Neural progenitor cell (in vitro differentiated cells): ENCODE measurements around the gene YTHDC2. TPM values are rescaled to one million over a fixed set of nuclear protein-coding genes. Genes with fewer than 3 reads are reported as not detected.

ENCODE experiments used
- DNase-seq: peaks from one replicate; pipeline ENCODE4 v3.0.0-alpha.2; 2016; ENCODE audit warnings: low spot score
- H2AFZ ChIP-seq: fragments of 200-600 bp; sonication (generic); replicated peaks from 2 replicates; pipeline ENCODE4 v1.6.1; 2016; ENCODE audit warnings: antibody characterized with exemption
- H3F3A ChIP-seq: fragments of 200-600 bp; sonication (generic); 2 replicates; pipeline ENCODE4 v1.6.1; 2016; ENCODE audit warnings: antibody characterized with exemption, low read depth
- H3K27ac ChIP-seq: fragments of 200-600 bp; sonication (generic); 2 replicates; pipeline ENCODE4 v1.5.1; 2016; ENCODE audit warnings: mild to moderate bottlenecking
- H3K27me3 ChIP-seq: fragments of 200-600 bp; sonication (generic); 2 replicates; pipeline ENCODE4 v1.6.1; 2016; ENCODE audit warnings: mild to moderate bottlenecking, moderate library complexity
- H3K36me3 ChIP-seq: fragments of 200-600 bp; sonication (generic); 2 replicates; pipeline ENCODE4 v1.5.1; 2016
- H3K4me1 ChIP-seq: fragments of 200-600 bp; sonication (generic); 2 replicates; pipeline ENCODE4 v1.6.1; 2016; ENCODE audit warnings: mixed run types
- H3K4me2 ChIP-seq: fragments of 200-600 bp; sonication (generic); 2 replicates; pipeline ENCODE4 v1.6.1; 2016
- H3K4me3 ChIP-seq: fragments of 200-600 bp; sonication (generic); 2 replicates; pipeline ENCODE4 v1.5.1; 2016
- H3K79me2 ChIP-seq: fragments of 200-600 bp; sonication (generic); 2 replicates; pipeline ENCODE4 v1.6.1; 2016; ENCODE audit warnings: low read depth
- H3K9ac ChIP-seq: fragments of 200-600 bp; sonication (generic); 2 replicates; pipeline ENCODE4 v1.6.1; 2016
- H3K9me3 ChIP-seq: fragments of 200-600 bp; sonication (generic); 2 replicates; pipeline ENCODE4 v1.5.1; 2016; ENCODE audit warnings: low read depth
- H4K20me1 ChIP-seq: fragments of 200-600 bp; sonication (generic); 2 replicates; pipeline ENCODE4 v1.6.1; 2016; ENCODE audit warnings: low read depth
- H3K27ac Mint-ChIP-seq: 3 replicates; pipeline ENCODE4 v1.8.0; 2021; ENCODE audit warnings: mixed read lengths
- H3K27me3 Mint-ChIP-seq: 2 replicates; pipeline ENCODE4 v1.8.0; 2022; ENCODE audit warnings: low read depth, mild to moderate bottlenecking, inconsistent platforms, moderate library complexity, mixed read lengths; ENCODE audit not compliant: insufficient read depth
- H3K36me3 Mint-ChIP-seq: 3 replicates; pipeline ENCODE4 v1.8.0; 2021; ENCODE audit warnings: mixed read lengths
- H3K4me1 Mint-ChIP-seq: 3 replicates; pipeline ENCODE4 v1.8.0; 2021; ENCODE audit warnings: mixed read lengths
- H3K4me3 Mint-ChIP-seq: 3 replicates; pipeline ENCODE4 v1.8.0; 2021; ENCODE audit warnings: mild to moderate bottlenecking, moderate library complexity, mixed read lengths
- H3K9me3 Mint-ChIP-seq: 3 replicates; pipeline ENCODE4 v1.8.0; 2020; ENCODE audit warnings: mixed read lengths
- CTCF ChIP-seq: fragments of 200-600 bp; sonication (generic); IDR thresholded peaks from 2 replicates; pipeline ENCODE4 v1.5.1; 2017; ENCODE audit warnings: antibody characterized with exemption, mild to moderate bottlenecking
- EZH2 ChIP-seq: fragments of 200-600 bp; sonication (generic); IDR thresholded peaks from 2 replicates; pipeline ENCODE4 v1.6.1; 2017; ENCODE audit warnings: antibody characterized with exemption, mild to moderate bottlenecking, moderate library complexity
- EZH2phosphoT487 ChIP-seq: fragments of 200-600 bp; sonication (generic); IDR thresholded peaks from 2 replicates; pipeline ENCODE4 v1.6.1; 2017; ENCODE audit warnings: antibody characterized with exemption
- total RNA-seq: library from RNA; depleted of rRNA; stranded (reverse); fragments of >200 nt; gene quantifications from 2 replicates; pipeline ENCODE4 v1.2.3, GENCODE V29; 2015; ENCODE audit warnings: low replicate concordance

YTHDC2 gene
- total RNA-seq, 1 donor from 2014 or later = 18.5 TPM

GRCh38 chr5:113598150-113598549 lies 84.7 kb downstream of the YTHDC2 start:
- TF ChIP-seq EZH2 (no peak), EZH2phosphoT487 (no peak), CTCF (no peak)
- H3K27ac Mint-ChIP-seq = no peak overlapping the region
- no peaks in the 10 kb centered on the region for H3K9me3 ChIP-seq

GRCh38 chr5:113598926-113599325 lies 85.4 kb downstream of the YTHDC2 start:
- no peaks in the 10 kb centered on the region for H3K27me3 ChIP-seq
- Mint-ChIP-seq H3K4me3 (no peak overlapping the region), H3K27ac (no peak overlapping the region), H3K9me3 (no peaks in the 10 kb centered on the region), H3K27me3 (no peaks in the 10 kb centered on the region), H3K4me1 (no peaks in the 10 kb centered on the region), H3K36me3 (peaks cover 5% of the 10 kb centered on the region)
- H2AFZ ChIP-seq = no peak overlapping the region
- no peaks in the 10 kb centered on the region for H3K4me1 ChIP-seq
- no peak overlapping the region for H3K4me3 ChIP-seq
- peaks cover 3% of the 10 kb centered on the region for H4K20me1 ChIP-seq
- H3K27ac ChIP-seq = no peak overlapping the region
- no peak overlapping the region for H3K9ac ChIP-seq
- TF ChIP-seq EZH2 (no peak), EZH2phosphoT487 (no peak), CTCF (no peak)
- no peak for DNase-seq
- no peak overlapping the region for H3K4me2 ChIP-seq
- H3F3A ChIP-seq = no peaks in the 10 kb centered on the region
- H3K36me3 ChIP-seq = no peaks in the 10 kb centered on the region
- H3K9me3 ChIP-seq = no peaks in the 10 kb centered on the region
- no peaks in the 10 kb centered on the region for H3K79me2 ChIP-seq

More at GRCh38 chr5:113598150-113598549, 84.7 kb downstream of the YTHDC2 start:
- H3K9me3 Mint-ChIP-seq = no peaks in the 10 kb centered on the region
- no peaks in the 10 kb centered on the region for H3K36me3 ChIP-seq
- no peaks in the 10 kb centered on the region for H3K4me1 ChIP-seq
- no peaks in the 10 kb centered on the region for H3K27me3 Mint-ChIP-seq
- H3F3A ChIP-seq = no peaks in the 10 kb centered on the region
- no peaks in the 10 kb centered on the region for H3K4me1 Mint-ChIP-seq
- no peaks in the 10 kb centered on the region for H3K27me3 ChIP-seq
- H3K9ac ChIP-seq = no peak overlapping the region
- H3K79me2 ChIP-seq = no peaks in the 10 kb centered on the region
- H3K27ac ChIP-seq = no peak overlapping the region
- peaks cover 5% of the 10 kb centered on the region for H3K36me3 Mint-ChIP-seq
- no peak overlapping the region for H3K4me3 Mint-ChIP-seq
- DNase-seq = no peak
- no peak overlapping the region for H2AFZ ChIP-seq
- no peak overlapping the region for H3K4me2 ChIP-seq
- H3K4me3 ChIP-seq = no peak overlapping the region
- peaks cover 3% of the 10 kb centered on the region for H4K20me1 ChIP-seq

GRCh38 chr5:113600255-113600905 lies 86.9 kb downstream of the YTHDC2 start:
- H3K27ac ChIP-seq = no peak overlapping the region
- peaks cover 3% of the 10 kb centered on the region for H4K20me1 ChIP-seq
- H3K9me3 ChIP-seq = no peaks in the 10 kb centered on the region
- no peaks in the 10 kb centered on the region for H3K36me3 ChIP-seq
- TF ChIP-seq EZH2 = no peak
- no peak for TF ChIP-seq CTCF
- no peak for TF ChIP-seq EZH2phosphoT487
- H3K4me1 Mint-ChIP-seq = no peaks in the 10 kb centered on the region
- H3K4me3 Mint-ChIP-seq = no peak overlapping the region
- no peak overlapping the region for H3K9ac ChIP-seq
- no peaks in the 10 kb centered on the region for H3K9me3 Mint-ChIP-seq
- no peak overlapping the region for H3K4me3 ChIP-seq
- H2AFZ ChIP-seq = no peak overlapping the region
- no peaks in the 10 kb centered on the region for H3K36me3 Mint-ChIP-seq
- H3K4me1 ChIP-seq = no peaks in the 10 kb centered on the region
- H3K27ac Mint-ChIP-seq = no peak overlapping the region
- no peak overlapping the region for H3K4me2 ChIP-seq
- DNase-seq = no peak
- H3K79me2 ChIP-seq = no peaks in the 10 kb centered on the region
- no peaks in the 10 kb centered on the region for H3K27me3 Mint-ChIP-seq
- no peaks in the 10 kb centered on the region for H3K27me3 ChIP-seq
- H3F3A ChIP-seq = no peaks in the 10 kb centered on the region
